Liver (tissue), 9 donors: ENCODE results near the gene DLL4. TPM values are rescaled to one million over a fixed set of nuclear protein-coding genes. Genes with fewer than 3 reads are reported as not detected.

Source experiments
- DNase-seq: peaks from one replicate; pipeline ENCODE4 v3.0.0-alpha.2; 2017; ENCODE audit warnings: low spot score
- H3K27ac ChIP-seq, 2 donors: one replicate each; pipeline ENCODE4 v1.7.0; 2013; ENCODE audit warnings: inconsistent platforms in 2 of 2, low read length in 2 of 2, control low read depth in 1 of 2, low read depth in 1 of 2, mild to moderate bottlenecking in 1 of 2
- H3K27me3 ChIP-seq, 4 donors: one replicate each; pipeline versions ENCODE4 v1.6.1 to v1.7.0; 2013; ENCODE audit warnings: low read length in 3 of 4, inconsistent platforms in 1 of 4, mild to moderate bottlenecking in 1 of 4, moderate library complexity in 1 of 4; ENCODE audit not compliant: control insufficient read depth in 4 of 4, insufficient read depth in 4 of 4
- H3K36me3 ChIP-seq, 4 donors: one replicate each; pipeline versions ENCODE4 v1.6.1 to v1.7.0; 2013; ENCODE audit warnings: low read length in 3 of 4, mild to moderate bottlenecking in 3 of 4, low read depth in 1 of 4, moderate library complexity in 1 of 4; ENCODE audit not compliant: control insufficient read depth in 4 of 4, insufficient read depth in 3 of 4
- H3K4me1 ChIP-seq, 4 donors: one replicate each; pipeline versions ENCODE4 v1.6.1 to v1.7.0; 2013; ENCODE audit warnings: low read length in 3 of 4, mild to moderate bottlenecking in 3 of 4, moderate library complexity in 1 of 4; ENCODE audit not compliant: control insufficient read depth in 4 of 4, insufficient read depth in 4 of 4
- H3K4me3 ChIP-seq, 3 donors: one replicate each; pipeline versions ENCODE4 v1.6.1 to v1.7.0; 2013; ENCODE audit warnings: low read length in 3 of 3, control low read depth in 1 of 3, low read depth in 1 of 3, mild to moderate bottlenecking in 1 of 3
- H3K9ac ChIP-seq, 2 donors: one replicate each; pipeline ENCODE4 v1.7.0; 2013; ENCODE audit warnings: low read length in 2 of 2, mild to moderate bottlenecking in 2 of 2, moderate library complexity in 2 of 2, control low read depth in 1 of 2, low read depth in 1 of 2
- H3K9me3 ChIP-seq, 4 donors: one replicate each; pipeline versions ENCODE4 v1.6.1 to v1.7.0; 2013; ENCODE audit warnings: low read length in 3 of 4; ENCODE audit not compliant: control insufficient read depth in 4 of 4
- EGR1 ChIP-seq, 2 donors: IDR thresholded peaks; 2 replicates each; pipeline ENCODE4 v1.6.1; 2016 to 2018; ENCODE audit warnings: antibody characterized with exemption in 2 of 2, low read depth in 2 of 2
- FOXA2 ChIP-seq: IDR thresholded peaks from 2 replicates; pipeline ENCODE4 v1.6.1; 2016; ENCODE audit warnings: antibody characterized with exemption
- GABPA ChIP-seq, 2 donors: IDR thresholded peaks in 1 of 2; conservative IDR thresholded peaks in 1 of 2; 2 replicates each; pipeline ENCODE4 v1.6.1; 2016; ENCODE audit warnings: antibody characterized with exemption in 2 of 2, mild to moderate bottlenecking in 1 of 2, moderate library complexity in 1 of 2
- HNF4A ChIP-seq, 2 donors: conservative IDR thresholded peaks; 2 replicates each; pipeline ENCODE4 v1.6.1; 2016; ENCODE audit warnings: antibody characterized with exemption in 2 of 2, mild to moderate bottlenecking in 2 of 2
- HNF4G ChIP-seq: IDR thresholded peaks from 2 replicates; pipeline ENCODE4 v1.6.1; 2016; ENCODE audit warnings: antibody characterized with exemption
- JUND ChIP-seq, 2 donors: IDR thresholded peaks; 2 replicates each; pipeline ENCODE4 v1.6.1; 2016; ENCODE audit warnings: antibody characterized with exemption in 2 of 2
- NR2F2 ChIP-seq: IDR thresholded peaks from 2 replicates; pipeline ENCODE4 v1.6.1; 2016; ENCODE audit warnings: antibody characterized with exemption
- RAD21 ChIP-seq, 2 donors: IDR thresholded peaks; 2 replicates each; pipeline ENCODE4 v1.6.1; 2016; ENCODE audit warnings: antibody characterized with exemption in 2 of 2, mild to moderate bottlenecking in 2 of 2
- SP1 ChIP-seq: IDR thresholded peaks from 2 replicates; pipeline ENCODE4 v1.6.1; 2018; ENCODE audit warnings: antibody characterized with exemption, mild to moderate bottlenecking
- TAF1 ChIP-seq: conservative IDR thresholded peaks from 2 replicates; pipeline ENCODE4 v1.6.1; 2016; ENCODE audit warnings: antibody characterized with exemption, mild to moderate bottlenecking
- YY1 ChIP-seq: IDR thresholded peaks from 2 replicates; pipeline ENCODE4 v1.6.1; 2016; ENCODE audit warnings: antibody characterized with exemption, mild to moderate bottlenecking
- WGBS: extraction: QIAGEN DNeasy Blood & Tissue Kit; methylation state at CpG from one replicate; pipeline ENCODE4 v1.1.7; 2013; 5-methylcytosine and 5-hydroxymethylcytosine counted together
- polyA plus RNA-seq, 2 donors: library from polyadenylated mRNA; stranded (reverse) in 1 of 2; unstranded in 1 of 2; fragments of 200-250 nt in 1 of 2; fragments of >200 nt in 1 of 2; fragmentation: Nextera tagmentation in 1 of 2; extraction: Ambion mirVana in 1 of 2; gene quantifications; one replicate each; pipeline versions ENCODE4 v1.2.1 to v1.2.3, GENCODE V29; 2013 to 2015
- total RNA-seq, 2 donors: library from RNA; depleted of rRNA; stranded (reverse); fragments of >200 nt; gene quantifications; one replicate each; pipeline ENCODE4 v1.2.3, GENCODE V29; 2014
- TF ChIP-seq, protein P1 (sequence below): IDR thresholded peaks from 2 replicates; pipeline ENCODE4 v1.6.1; 2016; ENCODE audit warnings: antibody characterized with exemption
- TF ChIP-seq, protein P2 (sequence below): IDR thresholded peaks from 2 replicates; pipeline ENCODE4 v1.6.1; 2016; ENCODE audit warnings: antibody characterized with exemption, mild to moderate bottlenecking
- TF ChIP-seq, protein P3 (sequence below): fragments of 150-350 bp; IDR thresholded peaks from 2 replicates; pipeline ENCODE4 v1.5.1; 2017; ENCODE audit warnings: improper control_type of control experiment, low read depth, low read length; ENCODE audit not compliant: missing input control
- TF ChIP-seq, protein P4 (sequence below): IDR thresholded peaks from 2 replicates; pipeline ENCODE4 v1.6.1; 2016; ENCODE audit warnings: antibody characterized with exemption
- TF ChIP-seq, protein P5 (sequence below): IDR thresholded peaks from 2 replicates; pipeline ENCODE4 v1.6.1; 2016; ENCODE audit warnings: antibody characterized with exemption
- donor health status: healthy.
- donor health status: healthy.
- donor health status: healthy.
- donor health status: healthy.
- donor health status: healthy.

DLL4 gene
- total and polyA plus RNA-seq, 4 donors, result 2.1 to 3.8 (median 3.0) TPM

DNA sequence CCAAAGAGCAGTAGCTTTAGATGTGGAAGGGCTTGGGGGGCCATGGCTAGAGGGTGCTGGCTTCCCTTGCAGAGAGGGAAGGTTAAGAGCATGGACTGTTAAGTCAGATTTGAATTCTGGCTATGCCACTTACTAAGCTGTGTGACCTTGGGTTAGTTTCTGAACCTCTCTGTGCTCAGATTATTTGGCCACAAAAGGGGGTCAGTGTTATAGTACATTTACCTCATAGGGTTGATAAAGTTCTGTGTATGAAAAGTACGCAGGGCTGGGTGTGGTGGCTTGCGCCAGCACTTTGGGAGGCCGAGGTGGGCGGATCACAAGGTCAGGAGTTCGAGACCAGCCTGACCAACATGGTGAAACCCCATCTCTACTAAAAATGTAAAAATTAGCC is 28.1 kb upstream of the DLL4 start:
- no peak overlapping the region for H3K4me3 ChIP-seq
- no peak overlapping the region for H3K27ac ChIP-seq
- WGBS, result 77% methylated on average over 5 of the region's 5 CpGs
- H3K27me3 ChIP-seq, result no peaks in the 10 kb centered on the region
- H3K9me3 ChIP-seq, result no peaks in the 10 kb centered on the region
- H3K9ac ChIP-seq, result no peak overlapping the region
- peaks cover 2 to 28% (median 22%) of the 10 kb centered on the region in 4 donors for H3K4me1 ChIP-seq
- TF ChIP-seq JUND (IDR thresholded peaks at IDR 0.05), result no peak
- TF ChIP-seq, protein P1, sequence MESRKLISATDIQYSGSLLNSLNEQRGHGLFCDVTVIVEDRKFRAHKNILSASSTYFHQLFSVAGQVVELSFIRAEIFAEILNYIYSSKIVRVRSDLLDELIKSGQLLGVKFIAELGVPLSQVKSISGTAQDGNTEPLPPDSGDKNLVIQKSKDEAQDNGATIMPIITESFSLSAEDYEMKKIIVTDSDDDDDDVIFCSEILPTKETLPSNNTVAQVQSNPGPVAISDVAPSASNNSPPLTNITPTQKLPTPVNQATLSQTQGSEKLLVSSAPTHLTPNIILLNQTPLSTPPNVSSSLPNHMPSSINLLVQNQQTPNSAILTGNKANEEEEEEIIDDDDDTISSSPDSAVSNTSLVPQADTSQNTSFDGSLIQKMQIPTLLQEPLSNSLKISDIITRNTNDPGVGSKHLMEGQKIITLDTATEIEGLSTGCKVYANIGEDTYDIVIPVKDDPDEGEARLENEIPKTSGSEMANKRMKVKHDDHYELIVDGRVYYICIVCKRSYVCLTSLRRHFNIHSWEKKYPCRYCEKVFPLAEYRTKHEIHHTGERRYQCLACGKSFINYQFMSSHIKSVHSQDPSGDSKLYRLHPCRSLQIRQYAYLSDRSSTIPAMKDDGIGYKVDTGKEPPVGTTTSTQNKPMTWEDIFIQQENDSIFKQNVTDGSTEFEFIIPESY, result no peak
- no peak for TF ChIP-seq EGR1 (IDR thresholded peaks at IDR 0.05; ENCODE audit: low read depth in 2 of 2)
- TF ChIP-seq, protein P2, sequence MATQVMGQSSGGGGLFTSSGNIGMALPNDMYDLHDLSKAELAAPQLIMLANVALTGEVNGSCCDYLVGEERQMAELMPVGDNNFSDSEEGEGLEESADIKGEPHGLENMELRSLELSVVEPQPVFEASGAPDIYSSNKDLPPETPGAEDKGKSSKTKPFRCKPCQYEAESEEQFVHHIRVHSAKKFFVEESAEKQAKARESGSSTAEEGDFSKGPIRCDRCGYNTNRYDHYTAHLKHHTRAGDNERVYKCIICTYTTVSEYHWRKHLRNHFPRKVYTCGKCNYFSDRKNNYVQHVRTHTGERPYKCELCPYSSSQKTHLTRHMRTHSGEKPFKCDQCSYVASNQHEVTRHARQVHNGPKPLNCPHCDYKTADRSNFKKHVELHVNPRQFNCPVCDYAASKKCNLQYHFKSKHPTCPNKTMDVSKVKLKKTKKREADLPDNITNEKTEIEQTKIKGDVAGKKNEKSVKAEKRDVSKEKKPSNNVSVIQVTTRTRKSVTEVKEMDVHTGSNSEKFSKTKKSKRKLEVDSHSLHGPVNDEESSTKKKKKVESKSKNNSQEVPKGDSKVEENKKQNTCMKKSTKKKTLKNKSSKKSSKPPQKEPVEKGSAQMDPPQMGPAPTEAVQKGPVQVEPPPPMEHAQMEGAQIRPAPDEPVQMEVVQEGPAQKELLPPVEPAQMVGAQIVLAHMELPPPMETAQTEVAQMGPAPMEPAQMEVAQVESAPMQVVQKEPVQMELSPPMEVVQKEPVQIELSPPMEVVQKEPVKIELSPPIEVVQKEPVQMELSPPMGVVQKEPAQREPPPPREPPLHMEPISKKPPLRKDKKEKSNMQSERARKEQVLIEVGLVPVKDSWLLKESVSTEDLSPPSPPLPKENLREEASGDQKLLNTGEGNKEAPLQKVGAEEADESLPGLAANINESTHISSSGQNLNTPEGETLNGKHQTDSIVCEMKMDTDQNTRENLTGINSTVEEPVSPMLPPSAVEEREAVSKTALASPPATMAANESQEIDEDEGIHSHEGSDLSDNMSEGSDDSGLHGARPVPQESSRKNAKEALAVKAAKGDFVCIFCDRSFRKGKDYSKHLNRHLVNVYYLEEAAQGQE, result no peak
- no peak for TF ChIP-seq RAD21 (IDR thresholded peaks at IDR 0.05)
- TF ChIP-seq, protein P3, sequence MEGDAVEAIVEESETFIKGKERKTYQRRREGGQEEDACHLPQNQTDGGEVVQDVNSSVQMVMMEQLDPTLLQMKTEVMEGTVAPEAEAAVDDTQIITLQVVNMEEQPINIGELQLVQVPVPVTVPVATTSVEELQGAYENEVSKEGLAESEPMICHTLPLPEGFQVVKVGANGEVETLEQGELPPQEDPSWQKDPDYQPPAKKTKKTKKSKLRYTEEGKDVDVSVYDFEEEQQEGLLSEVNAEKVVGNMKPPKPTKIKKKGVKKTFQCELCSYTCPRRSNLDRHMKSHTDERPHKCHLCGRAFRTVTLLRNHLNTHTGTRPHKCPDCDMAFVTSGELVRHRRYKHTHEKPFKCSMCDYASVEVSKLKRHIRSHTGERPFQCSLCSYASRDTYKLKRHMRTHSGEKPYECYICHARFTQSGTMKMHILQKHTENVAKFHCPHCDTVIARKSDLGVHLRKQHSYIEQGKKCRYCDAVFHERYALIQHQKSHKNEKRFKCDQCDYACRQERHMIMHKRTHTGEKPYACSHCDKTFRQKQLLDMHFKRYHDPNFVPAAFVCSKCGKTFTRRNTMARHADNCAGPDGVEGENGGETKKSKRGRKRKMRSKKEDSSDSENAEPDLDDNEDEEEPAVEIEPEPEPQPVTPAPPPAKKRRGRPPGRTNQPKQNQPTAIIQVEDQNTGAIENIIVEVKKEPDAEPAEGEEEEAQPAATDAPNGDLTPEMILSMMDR, result no peak
- TF ChIP-seq GABPA (IDR thresholded peaks at IDR 0.05 in 1 of 2, conservative IDR thresholded peaks at IDR 0.05 in 1 of 2), result no peak
- no peak for TF ChIP-seq NR2F2
- TF ChIP-seq, protein P4, sequence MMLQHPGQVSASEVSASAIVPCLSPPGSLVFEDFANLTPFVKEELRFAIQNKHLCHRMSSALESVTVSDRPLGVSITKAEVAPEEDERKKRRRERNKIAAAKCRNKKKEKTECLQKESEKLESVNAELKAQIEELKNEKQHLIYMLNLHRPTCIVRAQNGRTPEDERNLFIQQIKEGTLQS, result no peak
- no peak for TF ChIP-seq SP1
- TF ChIP-seq HNF4G, result no peak
- TF ChIP-seq, protein P5, sequence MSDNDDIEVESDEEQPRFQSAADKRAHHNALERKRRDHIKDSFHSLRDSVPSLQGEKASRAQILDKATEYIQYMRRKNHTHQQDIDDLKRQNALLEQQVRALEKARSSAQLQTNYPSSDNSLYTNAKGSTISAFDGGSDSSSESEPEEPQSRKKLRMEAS, result no peak
- no peak for TF ChIP-seq YY1
- DNase-seq, result no peak
- H3K36me3 ChIP-seq, result peaks cover 12 to 40% (median 21%) of the 10 kb centered on the region in 4 donors

DNA sequence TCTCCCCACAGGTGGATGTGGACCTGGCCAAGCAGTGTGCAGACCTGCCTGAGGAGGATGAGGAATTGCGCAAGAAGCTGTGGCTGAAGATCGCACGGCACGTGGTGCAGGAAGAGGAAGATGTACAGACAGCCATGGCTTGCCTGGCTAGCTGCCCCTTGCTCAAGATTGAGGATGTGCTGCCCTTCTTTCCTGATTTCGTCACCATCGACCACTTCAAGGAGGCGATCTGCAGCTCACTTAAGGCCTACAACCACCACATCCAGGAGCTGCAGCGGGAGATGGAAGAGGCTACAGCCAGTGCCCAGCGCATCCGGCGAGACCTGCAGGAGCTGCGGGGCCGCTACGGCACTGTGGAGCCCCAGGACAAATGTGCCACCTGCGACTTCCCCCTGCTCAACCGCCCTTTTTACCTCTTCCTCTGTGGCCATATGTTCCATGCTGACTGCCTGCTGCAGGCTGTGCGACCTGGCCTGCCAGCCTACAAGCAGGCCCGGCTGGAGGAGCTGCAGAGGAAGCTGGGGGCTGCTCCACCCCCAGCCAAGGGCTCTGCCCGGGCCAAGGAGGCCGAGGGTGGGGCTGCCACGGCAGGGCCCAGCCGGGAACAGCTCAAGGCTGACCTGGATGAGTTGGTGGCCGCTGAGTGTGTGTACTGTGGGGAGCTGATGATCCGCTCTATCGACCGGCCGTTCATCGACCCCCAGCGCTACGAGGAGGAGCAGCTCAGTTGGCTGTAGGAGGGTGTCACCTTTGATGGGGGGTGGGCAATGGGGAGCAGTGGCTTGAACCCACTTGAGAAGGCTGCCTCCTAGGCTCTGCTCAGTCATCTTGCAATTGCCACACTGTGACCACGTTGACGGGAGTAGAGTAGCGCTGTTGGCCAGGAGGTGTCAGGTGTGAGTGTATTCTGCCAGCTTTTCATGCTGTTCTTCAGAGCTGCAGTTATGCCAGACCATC is 26.3 kb upstream of the DLL4 start:
- Histone ChIP-seq H3K9ac (no peak overlapping the region), H3K9me3 (no peaks in the 10 kb centered on the region), H3K36me3 (peaks cover 12 to 40% (median 19%) of the 10 kb centered on the region in 4 donors), H3K27me3 (no peaks in the 10 kb centered on the region), H3K4me3 (no peak overlapping the region), H3K4me1 (peaks cover 15 to 45% (median 35%) of the 10 kb centered on the region in 4 donors), H3K27ac (no peak overlapping the region)
- 77% methylated on average over 33 of the region's 33 CpGs for WGBS
- no peak for DNase-seq
- TF ChIP-seq FOXA2 (no peak), EGR1 (IDR thresholded peaks at IDR 0.05; ENCODE audit: low read depth in 2 of 2) (no peak), SP1 (no peak), TAF1 (no peak), JUND (IDR thresholded peaks at IDR 0.05) (no peak), YY1 (no peak), HNF4A (conservative IDR thresholded peaks at IDR 0.05) (no peak)
- TF ChIP-seq, protein P3, result no peak
- TF ChIP-seq, protein P4, result no peak
- TF ChIP-seq, protein P1, result no peak
- TF ChIP-seq, protein P5, result no peak
